Panc1 (cell line): ENCODE results near the gene TXK.

ENCODE experiments used
- CTCF ChIP-seq: fragments of 450-650 bp; IDR thresholded peaks from 2 replicates; pipeline ENCODE4 v1.5.1; 2017; ENCODE audit warnings: mild to moderate bottlenecking
- POLR2AphosphoS5 ChIP-seq: IDR thresholded peaks from 2 replicates; pipeline ENCODE4 v1.6.1; 2012; ENCODE audit warnings: mild to moderate bottlenecking, low read depth, low read length, moderate library complexity
- TF ChIP-seq, protein P1 (sequence below), 2 experiments: IDR thresholded peaks; 2 replicates each; pipeline ENCODE4 v1.6.1; 2011 to 2012; ENCODE audit warnings: low read depth in 2 of 2, control low read depth in 1 of 2, low read length in 1 of 2, mild to moderate bottlenecking in 1 of 2, moderate library complexity in 1 of 2; ENCODE audit not compliant: insufficient read depth in 1 of 2

DNA sequence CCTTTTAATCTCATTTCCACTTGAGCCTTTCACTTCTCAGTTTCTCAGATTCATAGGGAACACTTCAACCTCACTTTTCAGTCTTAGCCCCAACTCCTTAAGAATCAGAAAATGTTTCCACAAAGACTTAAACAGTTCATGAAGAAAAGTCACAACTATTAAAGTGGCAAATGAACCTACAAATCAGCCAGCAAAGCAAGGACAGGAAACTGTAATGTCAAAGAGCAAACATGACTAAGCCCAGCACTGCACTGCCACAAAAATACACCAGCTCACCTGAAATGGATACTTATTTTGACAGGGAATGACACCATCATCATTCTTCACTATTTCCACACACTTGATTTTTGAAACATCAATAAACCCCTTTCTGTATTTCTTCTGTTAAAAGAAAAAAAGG is 41.8 kb upstream of the TXK start:
- TF ChIP-seq CTCF = no peak
- TF ChIP-seq POLR2AphosphoS5 = no peak
- TF ChIP-seq, protein P1, sequence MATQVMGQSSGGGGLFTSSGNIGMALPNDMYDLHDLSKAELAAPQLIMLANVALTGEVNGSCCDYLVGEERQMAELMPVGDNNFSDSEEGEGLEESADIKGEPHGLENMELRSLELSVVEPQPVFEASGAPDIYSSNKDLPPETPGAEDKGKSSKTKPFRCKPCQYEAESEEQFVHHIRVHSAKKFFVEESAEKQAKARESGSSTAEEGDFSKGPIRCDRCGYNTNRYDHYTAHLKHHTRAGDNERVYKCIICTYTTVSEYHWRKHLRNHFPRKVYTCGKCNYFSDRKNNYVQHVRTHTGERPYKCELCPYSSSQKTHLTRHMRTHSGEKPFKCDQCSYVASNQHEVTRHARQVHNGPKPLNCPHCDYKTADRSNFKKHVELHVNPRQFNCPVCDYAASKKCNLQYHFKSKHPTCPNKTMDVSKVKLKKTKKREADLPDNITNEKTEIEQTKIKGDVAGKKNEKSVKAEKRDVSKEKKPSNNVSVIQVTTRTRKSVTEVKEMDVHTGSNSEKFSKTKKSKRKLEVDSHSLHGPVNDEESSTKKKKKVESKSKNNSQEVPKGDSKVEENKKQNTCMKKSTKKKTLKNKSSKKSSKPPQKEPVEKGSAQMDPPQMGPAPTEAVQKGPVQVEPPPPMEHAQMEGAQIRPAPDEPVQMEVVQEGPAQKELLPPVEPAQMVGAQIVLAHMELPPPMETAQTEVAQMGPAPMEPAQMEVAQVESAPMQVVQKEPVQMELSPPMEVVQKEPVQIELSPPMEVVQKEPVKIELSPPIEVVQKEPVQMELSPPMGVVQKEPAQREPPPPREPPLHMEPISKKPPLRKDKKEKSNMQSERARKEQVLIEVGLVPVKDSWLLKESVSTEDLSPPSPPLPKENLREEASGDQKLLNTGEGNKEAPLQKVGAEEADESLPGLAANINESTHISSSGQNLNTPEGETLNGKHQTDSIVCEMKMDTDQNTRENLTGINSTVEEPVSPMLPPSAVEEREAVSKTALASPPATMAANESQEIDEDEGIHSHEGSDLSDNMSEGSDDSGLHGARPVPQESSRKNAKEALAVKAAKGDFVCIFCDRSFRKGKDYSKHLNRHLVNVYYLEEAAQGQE (IDR thresholded peaks at IDR 0.05; ENCODE audit: insufficient read depth in 1 of 2, low read depth in 2 of 2, low read length in 1 of 2) = no peak
